SK-N-SH (cell line): ENCODE results near the gene CHD6. TPM values are rescaled to one million over a fixed set of nuclear protein-coding genes. Genes with fewer than 3 reads are reported as not detected.

Experiments used
- CTCF ChIA-PET: fragments of 300-600, 350-600 bp; formaldehyde crosslinking; extraction: SDS; loops from one replicate; lab custom pipeline; 2021; lab: Yijun Ruan, JAX
- POLR2A ChIA-PET: fragments of 350-600 bp; sonication (Branson Sonifier 250); formaldehyde crosslinking; extraction: SDS; loops from one replicate; lab custom pipeline; 2020; ENCODE audit warnings: antibody characterized with exemption, inconsistent platforms; lab: Yijun Ruan, JAX
- DNase-seq: peaks from one replicate; pipeline ENCODE4 v3.0.0; 2012
- H2AFZ ChIP-seq: fragments of 200-600 bp; sonication (generic); 2 replicates; pipeline ENCODE4 v1.8.1; 2016; ENCODE audit warnings: antibody characterized with exemption, mild to moderate bottlenecking, low read depth
- H3F3A ChIP-seq: fragments of 200-600 bp; sonication (generic); replicated peaks from 2 replicates; pipeline ENCODE3; 2016; ENCODE audit warnings: antibody characterized with exemption, mild to moderate bottlenecking; ENCODE audit not compliant: insufficient read depth
- H3K27ac ChIP-seq, 2 experiments: fragments of 200-500 bp in 1 of 2; fragments of 200-600 bp in 1 of 2; sonication (Bioruptor generic) in 1 of 2; sonication (generic), shearing (Covaris generic) in 1 of 2; 2 replicates each; pipeline versions ENCODE4 v1.5.1 to v1.6.1; 2014 to 2016; ENCODE audit warnings: low read depth in 2 of 2, inconsistent platforms in 1 of 2, low read length in 1 of 2, mild to moderate bottlenecking in 1 of 2, mixed read lengths in 1 of 2
- H3K27me3 ChIP-seq: fragments of 200-600 bp; sonication (generic), shearing (Covaris generic); 2 replicates; pipeline ENCODE4 v1.6.1; 2016; ENCODE audit warnings: mixed run types; ENCODE audit not compliant: insufficient read depth
- H3K36me3 ChIP-seq, 2 experiments: fragments of 200-500 bp in 1 of 2; fragments of 200-600 bp in 1 of 2; sonication (Bioruptor generic) in 1 of 2; sonication (generic) in 1 of 2; replicated peaks in 1 of 2; 2 replicates each; pipeline versions ENCODE3 to v1.5.1; 2014 to 2016; ENCODE audit warnings: low read length in 1 of 2, mild to moderate bottlenecking in 1 of 2; ENCODE audit not compliant: insufficient read depth in 2 of 2, control insufficient read depth in 1 of 2
- H3K4me1 ChIP-seq, 2 experiments: fragments of 200-500 bp in 1 of 2; fragments of 200-600 bp in 1 of 2; sonication (Bioruptor generic) in 1 of 2; sonication (generic), shearing (Covaris generic) in 1 of 2; 2 replicates each; pipeline versions ENCODE4 v1.5.1 to v1.6.1; 2014 to 2016; ENCODE audit warnings: low read depth in 1 of 2, low read length in 1 of 2, mixed run types in 1 of 2; ENCODE audit not compliant: insufficient read depth in 2 of 2, control insufficient read depth in 1 of 2
- H3K4me2 ChIP-seq: fragments of 200-600 bp; sonication (generic), shearing (Covaris generic); 2 replicates; pipeline ENCODE4 v1.6.1; 2017; ENCODE audit warnings: mixed run types
- H3K4me3 ChIP-seq, 2 experiments: fragments of 200-500 bp in 1 of 2; fragments of 200-600 bp in 1 of 2; sonication (Bioruptor generic) in 1 of 2; sonication (generic), shearing (Covaris generic) in 1 of 2; 2 replicates each; pipeline versions ENCODE4 v1.5.1 to v1.8.1; 2014 to 2016; ENCODE audit warnings: low read depth in 2 of 2, inconsistent platforms in 1 of 2, low read length in 1 of 2, mild to moderate bottlenecking in 1 of 2, mixed read lengths in 1 of 2, moderate library complexity in 1 of 2
- H3K79me2 ChIP-seq: fragments of 200-600 bp; sonication (generic); 2 replicates; pipeline ENCODE4 v1.8.1; 2017; ENCODE audit warnings: mild to moderate bottlenecking; ENCODE audit not compliant: insufficient read depth
- H3K9ac ChIP-seq: fragments of 200-600 bp; sonication (generic); 2 replicates; pipeline ENCODE4 v1.6.1; 2017; ENCODE audit warnings: mixed run types
- H3K9me2 ChIP-seq: fragments of 200-600 bp; sonication (generic); 2 replicates; pipeline ENCODE4 v1.6.1; 2017; ENCODE audit warnings: mixed run types
- H3K9me3 ChIP-seq: fragments of 200-600 bp; sonication (generic); 2 replicates; pipeline ENCODE4 v1.6.1; 2017; ENCODE audit warnings: mixed run types, mild to moderate bottlenecking, moderate library complexity
- H4K20me1 ChIP-seq: fragments of 200-600 bp; sonication (generic); 2 replicates; pipeline ENCODE4 v1.6.1; 2017; ENCODE audit warnings: mild to moderate bottlenecking, mixed run types; ENCODE audit not compliant: insufficient read depth
- FOXJ3 ChIP-seq: sonication (generic); formaldehyde crosslinking; IDR thresholded peaks from 2 replicates; pipeline ENCODE4 v1.5.1; 2020; ENCODE audit warnings: mild to moderate bottlenecking, missing genetic modification reagents
- GABPA ChIP-seq: IDR thresholded peaks from 2 replicates; pipeline ENCODE4 v1.4.0; 2012; ENCODE audit warnings: low read depth, mild to moderate bottlenecking
- MAX ChIP-seq: IDR thresholded peaks from 2 replicates; pipeline ENCODE4 v1.4.0; 2012; ENCODE audit warnings: low read depth
- RAD21 ChIP-seq: IDR thresholded peaks from 2 replicates; pipeline ENCODE4 v1.6.1; 2012; ENCODE audit warnings: mild to moderate bottlenecking, low read length
- WGBS: methylation state at CpG from one replicate; pipeline ENCODE4 v1.1.6; 2017; ENCODE audit warnings: low lambda C conversion rate; 5-methylcytosine and 5-hydroxymethylcytosine counted together
- polyA plus RNA-seq, 3 experiments: library from polyadenylated mRNA; depleted of rRNA; stranded (reverse); fragments of >200 nt; gene quantifications; 2 replicates each; pipeline ENCODE4 v1.2.3, GENCODE V29; 2012
- TF ChIP-seq, protein P1 (sequence below): IDR thresholded peaks from 2 replicates; pipeline ENCODE4 v1.6.1; 2012; ENCODE audit warnings: mild to moderate bottlenecking, low read depth, low read length, moderate library complexity

CHD6 gene
- polyA plus RNA-seq, 1 of the 3 experiments (the other 2 are of a cell fraction), result 7.1 TPM

- Histone ChIP-seq H3K27me3 (no peaks in the 10 kb centered on the region), H2AFZ (no peak overlapping the region), H3K27ac (no peak overlapping the region), H3K4me2 (no peak overlapping the region), H3K4me1 (peaks cover 5 to 6% of the 10 kb centered on the region in 2 experiments; a peak in 3 of 4 replicates), H3K4me3 (no peak overlapping the region), H3F3A (peaks cover 8% of the 10 kb centered on the region), H3K9ac (no peak overlapping the region), H4K20me1 (peaks cover under 1% of the 10 kb centered on the region), H3K9me3 (no peaks in the 10 kb centered on the region), H3K79me2 (peaks cover 7% of the 10 kb centered on the region; the same call in 1 of the 2 replicates), H3K36me3 (no peaks in the 10 kb centered on the region), H3K9me2 (no peaks in the 10 kb centered on the region)
- 31% methylated on average over 2 of the region's 2 CpGs for WGBS
- no peak for DNase-seq
- TF ChIP-seq, protein P1, sequence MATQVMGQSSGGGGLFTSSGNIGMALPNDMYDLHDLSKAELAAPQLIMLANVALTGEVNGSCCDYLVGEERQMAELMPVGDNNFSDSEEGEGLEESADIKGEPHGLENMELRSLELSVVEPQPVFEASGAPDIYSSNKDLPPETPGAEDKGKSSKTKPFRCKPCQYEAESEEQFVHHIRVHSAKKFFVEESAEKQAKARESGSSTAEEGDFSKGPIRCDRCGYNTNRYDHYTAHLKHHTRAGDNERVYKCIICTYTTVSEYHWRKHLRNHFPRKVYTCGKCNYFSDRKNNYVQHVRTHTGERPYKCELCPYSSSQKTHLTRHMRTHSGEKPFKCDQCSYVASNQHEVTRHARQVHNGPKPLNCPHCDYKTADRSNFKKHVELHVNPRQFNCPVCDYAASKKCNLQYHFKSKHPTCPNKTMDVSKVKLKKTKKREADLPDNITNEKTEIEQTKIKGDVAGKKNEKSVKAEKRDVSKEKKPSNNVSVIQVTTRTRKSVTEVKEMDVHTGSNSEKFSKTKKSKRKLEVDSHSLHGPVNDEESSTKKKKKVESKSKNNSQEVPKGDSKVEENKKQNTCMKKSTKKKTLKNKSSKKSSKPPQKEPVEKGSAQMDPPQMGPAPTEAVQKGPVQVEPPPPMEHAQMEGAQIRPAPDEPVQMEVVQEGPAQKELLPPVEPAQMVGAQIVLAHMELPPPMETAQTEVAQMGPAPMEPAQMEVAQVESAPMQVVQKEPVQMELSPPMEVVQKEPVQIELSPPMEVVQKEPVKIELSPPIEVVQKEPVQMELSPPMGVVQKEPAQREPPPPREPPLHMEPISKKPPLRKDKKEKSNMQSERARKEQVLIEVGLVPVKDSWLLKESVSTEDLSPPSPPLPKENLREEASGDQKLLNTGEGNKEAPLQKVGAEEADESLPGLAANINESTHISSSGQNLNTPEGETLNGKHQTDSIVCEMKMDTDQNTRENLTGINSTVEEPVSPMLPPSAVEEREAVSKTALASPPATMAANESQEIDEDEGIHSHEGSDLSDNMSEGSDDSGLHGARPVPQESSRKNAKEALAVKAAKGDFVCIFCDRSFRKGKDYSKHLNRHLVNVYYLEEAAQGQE, result no peak
- TF ChIP-seq RAD21 (no peak), FOXJ3 (CRISPR knock-in tag) (no peak), MAX (no peak)
- CTCF ChIA-PET, result interaction anchor here (1.9 kb wide), 1 partner anchor 75 kb away, joined by 5 read pairs; no protein-coding TSS in a partner anchor
- POLR2A ChIA-PET, result no interaction called here
These were observed 3.8 kb upstream of the CHD6 start for GRCh38 chr20:41621971-41622370.

- H3K9me3 ChIP-seq, result no peaks in the 10 kb centered on the region
- peaks cover 12% of the 10 kb centered on the region; the same call in 1 of the 2 replicates for H3K79me2 ChIP-seq
- no peak overlapping the region for H3K4me2 ChIP-seq
- peaks cover 8% of the 10 kb centered on the region for H3F3A ChIP-seq
- H3K36me3 ChIP-seq, result no peaks in the 10 kb centered on the region
- ChIA-PET CTCF (interaction anchor here (1.9 kb wide), 1 partner anchor 76 kb away, joined by 5 read pairs; no protein-coding TSS in a partner anchor), POLR2A (no interaction called here)
- peaks cover 5 to 12% of the 10 kb centered on the region in 2 experiments; a peak in 3 of 4 replicates for H3K4me1 ChIP-seq
- no peak overlapping the region for H3K27ac ChIP-seq
- H3K9me2 ChIP-seq, result no peaks in the 10 kb centered on the region
- H3K4me3 ChIP-seq, result no peak overlapping the region
- 88% methylated on average over 1 of the region's 1 CpG for WGBS
- H3K27me3 ChIP-seq, result no peaks in the 10 kb centered on the region
- TF ChIP-seq FOXJ3 (CRISPR knock-in tag) (no peak), GABPA (no peak)
- H2AFZ ChIP-seq, result no peak overlapping the region
- H3K9ac ChIP-seq, result no peak overlapping the region
- no peak for DNase-seq
- H4K20me1 ChIP-seq, result peaks cover 6% of the 10 kb centered on the region
These were observed 3.2 kb upstream of the CHD6 start for GRCh38 chr20:41621421-41621820.
